OCI-LY7 (cell line): ENCODE results near the gene ZFAND2A. TPM values are rescaled to one million over a fixed set of nuclear protein-coding genes. Genes with fewer than 3 reads are reported as not detected.
"Not testable (repeated sequence)": the region's sequence is repeated elsewhere in the genome, so short reads cannot be mapped to it uniquely, and the experiment has no call there.

Experiments
- BruUV-seq: library from RNA; stranded (reverse); fragments of 400-500 nt; replicated peaks from 2 replicates; lab custom pipeline; 2021; lab: Mats Ljungman, UMichigan
- CTCF ChIA-PET: fragments of 300-600 bp; sonication (Branson Sonifier 250); formaldehyde crosslinking; loops from one replicate; lab custom pipeline; 2022; ENCODE audit warnings: antibody characterized with exemption; ENCODE audit not compliant: unreplicated experiment; lab: Charles Lee
- POLR2A ChIA-PET: fragments of 300-600 bp; sonication (Branson Sonifier 250); formaldehyde crosslinking; loops from one replicate; lab custom pipeline; 2022; ENCODE audit warnings: antibody characterized with exemption; lab: Charles Lee
- DNase-seq: peaks from one replicate; pipeline ENCODE4 v3.0.0-alpha.2; 2015; ENCODE audit warnings: low spot score
- H2AFZ ChIP-seq: fragments of 200-600 bp; sonication (generic), shearing (Covaris generic); 2 replicates; pipeline ENCODE4 v1.6.1; 2014; ENCODE audit warnings: mild to moderate bottlenecking, antibody characterized with exemption, low read length, moderate library complexity
- H3K27ac ChIP-seq: fragments of 200-600 bp; sonication (generic); 2 replicates; pipeline ENCODE4 v1.5.1; 2014; ENCODE audit warnings: mixed run types, low read depth, mild to moderate bottlenecking, moderate library complexity, low read length, inconsistent platforms; ENCODE audit not compliant: poor library complexity, severe bottlenecking
- H3K36me3 ChIP-seq: fragments of 200-600 bp; sonication (generic); 2 replicates; pipeline ENCODE4 v1.6.1; 2014; ENCODE audit warnings: mild to moderate bottlenecking, antibody characterized with exemption, low read length, moderate library complexity, mixed read lengths; ENCODE audit not compliant: insufficient read depth
- H3K4me1 ChIP-seq: fragments of 200-600 bp; sonication (generic); 2 replicates; pipeline ENCODE4 v1.5.1; 2014; ENCODE audit warnings: mild to moderate bottlenecking, low read length; ENCODE audit not compliant: insufficient read depth, poor library complexity, severe bottlenecking
- H3K4me2 ChIP-seq: fragments of 200-600 bp; sonication (generic); 2 replicates; pipeline ENCODE4 v1.6.1; 2014; ENCODE audit warnings: mild to moderate bottlenecking, low read length
- H3K4me3 ChIP-seq: fragments of 200-600 bp; sonication (generic); 2 replicates; pipeline ENCODE4 v1.5.1; 2014; ENCODE audit warnings: mild to moderate bottlenecking, low read depth, low read length; ENCODE audit not compliant: poor library complexity, severe bottlenecking
- H3K79me2 ChIP-seq: fragments of 200-600 bp; sonication (generic); 2 replicates; pipeline ENCODE4 v1.6.1; 2016; ENCODE audit warnings: low read depth, mild to moderate bottlenecking, low read length, moderate library complexity, mixed read lengths; ENCODE audit not compliant: insufficient read depth
- H3K9me2 ChIP-seq: fragments of 200-600 bp; sonication (generic); 2 replicates; pipeline ENCODE4 v1.6.1; 2016; ENCODE audit warnings: mild to moderate bottlenecking, low read length, mixed read lengths; ENCODE audit not compliant: insufficient read depth
- H3K9me3 ChIP-seq: fragments of 200-600 bp; sonication (generic); 2 replicates; pipeline ENCODE4 v1.6.1; 2014; ENCODE audit warnings: mild to moderate bottlenecking, mixed run types, low read length, mixed read lengths
- H4K20me1 ChIP-seq: fragments of 200-600 bp; sonication (generic); 2 replicates; pipeline ENCODE4 v1.6.1; 2014; ENCODE audit warnings: mild to moderate bottlenecking, antibody characterized with exemption, low read length, moderate library complexity, mixed read lengths; ENCODE audit not compliant: insufficient read depth
- CTCF ChIP-seq: fragments of 200-600 bp; sonication (generic); conservative IDR thresholded peaks from 2 replicates; pipeline ENCODE4 v1.5.1; 2014; ENCODE audit warnings: mild to moderate bottlenecking, antibody characterized with exemption, low read length, moderate library complexity, mixed read lengths
- EZH2phosphoT487 ChIP-seq: fragments of 200-600 bp; sonication (generic); IDR thresholded peaks from 2 replicates; pipeline ENCODE4 v1.6.1; 2018; ENCODE audit warnings: low read depth, borderline replicate concordance, mild to moderate bottlenecking, mixed run types, antibody characterized with exemption, low read length, moderate library complexity, mixed read lengths
- intact Hi-C: fragments of 100-400 bp; cut with micrococcal nuclease; formaldehyde crosslinking; loops from one replicate; pipeline ENCODE4 v1.10.0; 2022; ENCODE audit not compliant: unreplicated experiment
- total RNA-seq, 2 experiments: library from RNA; depleted of rRNA in 1 of 2; stranded (reverse); fragments of >200 nt in 1 of 2; shearing (Covaris generic) in 1 of 2; gene quantifications; 2 replicates each; pipeline ENCODE4 v1.2.3, GENCODE V29; 2014 to 2022

ZFAND2A gene
- total RNA-seq, 2 experiments from 2014 or later = 20.4 to 22.9 TPM

- no peaks in the 10 kb centered on the region for H3K9me2 ChIP-seq
- H4K20me1 ChIP-seq = no peaks in the 10 kb centered on the region
- H3K4me3 ChIP-seq = peak overlapping the region; percentile 76
- H2AFZ ChIP-seq = no peak overlapping the region
- H3K27ac ChIP-seq = no peak overlapping the region
- peaks cover 34% of the 10 kb centered on the region for H3K4me1 ChIP-seq
- H3K9me3 ChIP-seq = no peaks in the 10 kb centered on the region
- intact Hi-C loops = no loop called here
- TF ChIP-seq CTCF (no peak), EZH2phosphoT487 (no peak)
- no peak for DNase-seq
- H3K79me2 ChIP-seq = peaks cover 32% of the 10 kb centered on the region
- peaks cover 43% of the 10 kb centered on the region for H3K36me3 ChIP-seq
- no TSS peak for BruUV-seq
- H3K4me2 ChIP-seq = peak overlapping the region; percentile 94
- POLR2A ChIA-PET = interaction anchor here (2.0 kb wide), 1 partner anchor 9 kb away, joined by 9 read pairs; no protein-coding TSS in a partner anchor
- CTCF ChIA-PET = interaction anchor here (0.6 kb wide), 2 partner anchors 202 to 403 kb away, joined by 4 to 9 read pairs; no protein-coding TSS in a partner anchor
These were observed 1.5 kb downstream of the ZFAND2A start for GRCh38 chr7:1158203-1159126.

GRCh38 chr7:1156782-1157535, 3.0 kb downstream of the ZFAND2A start:
- no peak overlapping the region for H3K4me3 ChIP-seq
- no peaks in the 10 kb centered on the region for H4K20me1 ChIP-seq
- ChIA-PET POLR2A (interaction anchor here (0.6 kb wide), 1 partner anchor 163 kb away, joined by 4 read pairs; no protein-coding TSS in a partner anchor), CTCF (no interaction called here)
- peaks cover 58% of the 10 kb centered on the region for H3K36me3 ChIP-seq
- H2AFZ ChIP-seq = no peak overlapping the region
- no peak for TF ChIP-seq EZH2phosphoT487
- TF ChIP-seq CTCF = no peak
- H3K27ac ChIP-seq = peak overlapping the region; percentile 43
- peaks cover 32% of the 10 kb centered on the region for H3K79me2 ChIP-seq
- H3K4me1 ChIP-seq = peaks cover 48% of the 10 kb centered on the region
- H3K9me2 ChIP-seq = no peaks in the 10 kb centered on the region
- intact Hi-C loops = no loop called here
- no peak for DNase-seq
- H3K9me3 ChIP-seq = no peaks in the 10 kb centered on the region
- BruUV-seq = TSS peak; percentile 64
- peak overlapping the region; percentile 10; the same call in 1 of the 2 replicates for H3K4me2 ChIP-seq

- Histone ChIP-seq H3K4me1 (peaks cover 52% of the 10 kb centered on the region), H3K36me3 (peaks cover 61% of the 10 kb centered on the region), H3K27ac (peak overlapping the region; percentile 43), H3K79me2 (peaks cover 30% of the 10 kb centered on the region)
- H3K4me2 ChIP-seq, H4K20me1 ChIP-seq, H3K9me2 ChIP-seq, CTCF ChIA-PET, H3K9me3 ChIP-seq, BruUV-seq, H2AFZ ChIP-seq, intact Hi-C loops, H3K4me3 ChIP-seq: not testable (repeated sequence)
- POLR2A ChIA-PET = interaction anchor here (0.5 to 0.6 kb wide), 2 partner anchors 163 to 1181 kb away, joined by 3 to 4 read pairs; no protein-coding TSS in a partner anchor
- peak; percentile 46 for DNase-seq
These were observed 3.9 kb downstream of the ZFAND2A start for GRCh38 chr7:1155818-1156781.
